HG02588 (cell line): ENCODE measurements around the gene TMEM132C.

Source experiments
- ATAC-seq: cut with Tn5 transposase; IDR thresholded peaks from one replicate; pipeline ENCODE4 v1.9.1; 2021; ENCODE audit warnings: mild to moderate bottlenecking, moderate library complexity; ENCODE audit not compliant: unreplicated experiment

Gene TMEM132C

DNA sequence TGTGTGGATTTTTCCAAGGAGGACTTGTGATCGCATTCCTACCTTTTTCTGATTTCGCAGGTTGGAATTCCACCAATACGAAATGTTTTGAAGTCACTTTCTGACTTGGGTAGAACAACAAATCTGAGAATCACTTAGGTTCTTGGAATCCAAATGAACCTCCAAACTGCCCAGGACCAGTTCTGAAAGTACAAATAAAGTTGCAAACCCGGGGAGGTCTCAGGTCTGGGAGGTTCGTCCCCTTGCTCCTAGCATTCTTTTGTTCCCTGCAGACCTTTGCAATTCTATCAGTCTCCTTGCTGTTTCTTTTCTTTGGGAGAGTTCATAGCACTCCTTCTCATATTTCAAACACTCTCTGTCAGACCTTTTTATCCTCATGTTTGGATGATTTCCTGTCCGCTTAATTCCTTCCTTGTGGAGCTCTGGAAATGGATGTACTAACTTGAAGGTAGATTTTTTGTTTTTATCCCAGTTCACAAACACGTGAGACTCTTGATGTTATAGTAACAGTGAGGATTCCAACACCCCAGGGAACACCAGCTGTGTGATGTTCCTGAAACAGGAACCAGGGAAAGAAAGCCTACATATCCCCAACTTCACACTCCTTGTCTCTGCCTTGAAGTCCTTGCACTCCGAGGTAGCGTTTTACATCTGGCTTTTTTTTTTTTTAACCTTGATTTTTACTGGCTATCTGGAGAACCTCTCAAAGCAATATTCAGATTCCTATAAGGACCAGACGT, 70.6 kb downstream of the TMEM132C start:
- ATAC-seq, result no peak

DNA sequence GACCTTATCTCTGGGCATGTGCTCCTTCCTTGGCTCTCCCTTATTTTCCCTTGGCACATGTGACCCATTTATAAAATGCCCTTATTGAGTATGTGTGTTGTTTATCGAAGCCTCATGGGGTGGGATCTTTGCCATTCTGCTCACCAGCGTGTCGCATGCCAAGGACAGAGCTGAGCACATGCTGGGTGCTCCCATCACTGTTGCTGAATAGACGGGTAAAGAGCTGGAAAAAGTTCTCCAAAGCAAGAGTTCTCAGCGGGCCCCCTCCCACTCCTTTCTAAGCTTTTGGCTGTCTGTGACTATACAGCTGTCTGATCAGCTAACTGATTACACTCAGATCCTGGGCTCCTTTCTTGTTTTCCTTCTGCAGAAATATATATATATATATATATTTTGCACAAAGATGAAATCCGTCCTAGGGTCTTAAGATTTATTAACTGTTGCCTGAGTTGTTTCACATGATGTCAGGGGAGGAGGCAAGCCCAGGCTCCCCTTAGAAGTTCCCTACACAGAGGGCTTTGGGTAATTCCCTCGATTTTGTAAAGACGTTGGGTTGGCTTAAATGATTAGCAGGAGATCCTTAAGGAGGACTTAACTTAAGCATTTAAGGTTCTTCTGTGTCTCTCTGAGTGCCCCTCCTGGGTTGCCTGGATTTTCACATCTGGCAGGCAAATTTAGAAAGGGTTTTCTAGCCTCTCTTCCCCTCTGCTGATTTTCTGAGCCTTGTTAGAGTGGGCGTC, 71.6 kb downstream of the TMEM132C start:
- ATAC-seq, result no peak

DNA sequence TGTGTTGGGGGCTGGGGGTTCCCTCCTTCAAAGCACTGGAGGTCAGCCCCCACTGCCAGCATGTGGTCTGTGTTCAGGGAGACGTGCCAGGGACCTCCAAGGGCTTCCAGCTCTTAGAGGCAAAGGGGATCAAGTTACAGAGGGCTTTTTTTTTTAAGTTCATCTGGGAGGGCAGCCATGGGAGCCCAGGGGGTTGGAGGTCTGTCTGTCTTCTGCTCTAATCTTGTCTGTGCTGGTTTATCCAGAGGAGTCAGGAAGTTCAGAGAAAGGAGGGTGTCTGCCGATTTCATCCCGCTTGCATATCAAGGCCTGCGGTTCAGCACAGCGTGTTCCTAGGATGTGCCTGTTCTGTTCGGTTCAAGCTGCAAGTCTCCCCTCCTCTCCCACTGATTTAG, 72.2 kb downstream of the TMEM132C start:
- no peak for ATAC-seq

DNA sequence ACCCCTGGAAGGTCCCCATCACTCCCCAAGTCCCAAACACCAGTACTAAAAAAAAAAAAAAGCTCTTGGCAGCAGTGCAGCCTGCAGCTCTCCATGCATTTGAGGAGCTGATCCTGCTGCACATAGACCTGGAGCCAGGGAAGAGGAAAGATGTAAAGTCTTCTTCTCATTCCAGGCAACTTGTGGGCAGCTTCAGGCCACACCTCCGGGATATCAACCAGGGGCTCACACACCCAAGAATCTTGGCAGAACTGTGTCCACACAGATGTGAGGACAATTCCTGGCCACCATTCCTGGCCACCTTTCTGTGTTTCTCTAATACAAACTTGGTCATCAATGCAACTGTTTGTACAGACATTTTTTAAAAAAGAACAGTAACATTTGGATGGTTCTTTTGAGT, 72.7 kb downstream of the TMEM132C start:
- ATAC-seq, result no peak

DNA sequence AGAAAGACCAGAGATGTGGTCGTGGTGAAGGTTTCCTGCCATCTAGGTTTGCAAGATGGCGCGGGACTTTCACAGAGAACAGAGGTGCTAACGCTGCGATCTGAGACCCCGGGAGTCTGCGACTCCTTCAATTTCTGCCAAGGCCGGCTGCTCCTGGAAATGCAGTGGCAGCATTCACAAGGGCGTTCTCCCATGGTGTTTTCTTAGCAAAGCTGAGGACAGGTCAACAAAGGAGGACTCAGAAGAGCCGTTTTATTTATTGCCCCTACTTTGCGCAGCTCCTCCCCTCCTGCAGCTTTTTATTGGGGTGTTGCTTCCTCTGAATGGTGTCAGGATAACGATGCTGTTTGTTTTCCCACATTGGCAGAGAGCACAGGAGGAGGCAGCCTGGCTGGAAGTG, 86.3 kb downstream of the TMEM132C start:
- ATAC-seq, result no peak

DNA sequence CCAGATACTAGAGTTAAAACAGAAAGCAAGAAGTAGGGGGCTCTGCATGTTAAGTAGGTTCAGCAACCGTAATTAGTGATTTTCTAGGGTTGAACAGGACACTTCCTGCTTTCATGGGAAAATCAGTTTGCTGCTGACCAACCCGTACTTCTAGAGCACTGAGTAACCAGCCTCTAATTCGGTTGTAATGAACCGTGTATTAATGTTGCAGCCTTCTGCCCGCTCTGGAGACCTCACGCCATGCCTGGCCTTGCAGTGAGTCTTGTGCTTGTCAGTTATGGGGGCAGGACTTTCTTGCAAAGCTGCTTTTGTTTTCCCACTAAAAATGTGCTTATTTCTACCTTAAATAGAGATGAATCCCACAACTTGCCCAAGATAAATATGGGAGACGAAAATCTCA, 89.6 kb downstream of the TMEM132C start:
- ATAC-seq, result no peak

DNA sequence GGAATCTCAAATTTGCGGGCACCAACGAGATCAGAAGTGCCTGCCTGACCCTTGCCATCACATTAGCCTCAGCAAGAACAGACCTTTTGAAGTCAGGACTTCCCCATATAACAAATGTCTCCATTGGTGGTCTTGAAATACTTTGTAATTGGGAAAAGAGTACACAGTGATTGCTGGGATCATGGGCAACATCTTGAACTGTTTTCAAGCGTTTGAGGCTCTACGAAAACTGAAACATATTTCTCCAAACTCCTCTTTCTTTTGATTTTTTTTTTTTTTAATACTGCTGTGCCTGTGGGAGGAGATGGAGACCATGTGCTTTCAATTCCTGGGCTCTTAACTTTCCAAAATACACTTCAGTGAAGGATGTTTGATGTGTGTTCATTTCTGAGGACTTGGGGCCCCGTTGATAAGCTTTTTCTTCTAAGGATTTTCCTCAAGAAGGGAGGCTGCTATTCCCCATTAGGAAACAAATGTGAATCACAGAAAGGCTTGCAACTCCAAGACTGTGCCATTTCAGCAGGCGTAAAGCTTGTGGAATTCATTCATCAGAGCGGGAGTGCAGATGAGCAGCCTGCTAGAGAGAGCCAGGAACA, 94.5 kb downstream of the TMEM132C start:
- no peak for ATAC-seq

DNA sequence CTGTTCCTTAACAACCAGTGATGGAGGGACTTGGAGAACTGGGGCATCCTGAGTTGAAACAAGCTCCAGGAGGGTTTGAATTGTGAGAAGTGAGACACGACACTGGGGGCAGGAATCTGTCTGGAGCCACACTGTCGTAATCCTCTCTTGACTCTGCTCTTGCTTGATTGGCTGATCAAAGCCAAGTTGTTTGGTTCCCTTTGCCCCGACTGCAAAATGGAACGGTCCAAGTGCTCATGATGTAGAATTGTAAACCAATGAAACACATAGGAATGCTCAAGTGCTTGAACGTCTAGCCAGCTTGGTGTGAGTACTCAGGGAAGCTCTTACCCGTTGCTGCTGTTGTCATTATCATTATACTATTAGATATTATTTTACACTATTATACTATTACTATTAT, 98.1 kb downstream of the TMEM132C start:
- no peak for ATAC-seq

DNA sequence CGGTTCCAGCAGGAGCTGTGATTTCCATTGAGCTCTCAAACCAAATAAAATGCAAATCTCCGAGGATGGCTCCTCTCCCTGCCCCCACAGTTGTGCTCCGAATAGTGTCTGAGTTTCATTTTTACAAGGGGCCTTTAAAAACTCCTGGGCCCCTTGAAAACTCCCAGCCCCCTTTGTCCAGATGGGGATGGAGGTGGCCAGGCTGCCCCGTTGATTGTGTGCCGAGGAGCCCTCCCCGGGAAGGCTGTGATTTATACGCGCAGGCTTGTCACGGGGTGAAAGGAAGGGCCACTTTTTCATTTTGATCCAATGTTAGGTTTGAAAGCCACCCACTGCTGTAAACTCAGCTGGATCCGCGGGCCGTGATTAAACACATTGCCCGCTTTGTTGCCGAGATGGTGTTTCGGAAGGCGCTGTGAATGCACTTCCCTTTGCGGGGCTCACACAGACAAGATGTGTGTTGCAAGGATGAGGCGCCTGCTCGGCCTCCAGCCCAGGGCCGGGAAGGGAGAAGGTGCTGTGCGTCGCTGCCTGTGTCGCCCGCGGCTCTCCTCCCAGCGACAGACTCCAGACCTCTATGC, 98.8 kb downstream of the TMEM132C start:
- no peak for ATAC-seq

DNA sequence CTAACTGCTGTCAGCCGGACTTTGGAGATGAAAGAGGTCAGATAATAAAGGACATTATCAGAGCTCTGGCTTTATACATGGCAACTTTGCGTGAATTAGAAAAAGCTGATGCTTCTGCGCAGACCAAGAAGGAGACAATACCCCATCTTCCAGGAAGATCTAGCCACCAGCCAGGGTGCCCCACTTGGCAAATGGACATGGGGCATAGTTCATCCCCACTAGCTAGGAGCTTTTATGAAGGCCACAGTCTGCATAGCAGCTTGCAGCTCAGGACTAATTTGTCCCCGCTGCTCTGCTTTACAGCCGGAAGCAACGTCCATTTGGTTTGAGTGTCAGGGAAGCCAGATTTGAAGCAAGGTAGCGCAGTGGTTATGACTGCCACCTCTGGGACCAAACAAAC, 101.0 kb downstream of the TMEM132C start:
- no peak for ATAC-seq

DNA sequence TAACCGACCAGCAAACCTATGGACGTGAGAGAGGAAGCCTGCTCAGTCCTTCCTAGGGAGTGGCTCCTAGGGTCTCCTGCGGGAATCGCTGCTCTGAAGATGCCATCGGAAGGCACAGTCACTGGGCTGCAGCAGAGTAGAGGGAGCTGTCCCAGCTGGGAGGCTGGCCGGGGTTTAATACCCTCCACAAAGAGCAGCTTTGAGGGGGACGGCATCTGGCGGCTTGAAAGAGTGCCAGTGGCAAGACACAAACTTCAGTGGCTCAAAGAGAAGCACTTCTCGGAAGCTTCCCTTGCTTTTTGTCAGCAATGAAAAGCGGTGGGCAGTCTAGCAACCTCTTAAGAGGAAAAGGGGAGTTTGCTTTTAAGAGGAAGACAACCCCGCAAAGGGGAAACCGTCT, 114.6 kb downstream of the TMEM132C start:
- ATAC-seq, result no peak

DNA sequence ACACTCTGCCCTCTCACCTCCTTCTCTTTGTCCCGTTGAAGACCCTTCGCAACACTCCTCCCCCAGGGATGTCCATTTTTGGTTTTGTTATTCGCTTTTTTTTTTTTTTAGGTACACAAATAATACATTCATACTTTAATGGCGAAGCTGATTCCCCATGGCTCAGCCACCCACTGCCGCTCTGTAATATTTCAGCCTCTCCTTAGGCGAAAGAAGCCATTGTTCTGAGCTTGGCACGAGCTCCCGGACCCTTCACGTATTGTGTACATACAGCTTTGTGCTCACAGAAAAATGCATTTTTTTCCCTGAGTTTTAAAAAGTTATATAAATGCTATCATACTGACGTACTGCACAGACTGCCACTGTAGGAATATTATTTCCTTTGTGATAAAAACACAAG, 115.0 kb downstream of the TMEM132C start:
- no peak for ATAC-seq

DNA sequence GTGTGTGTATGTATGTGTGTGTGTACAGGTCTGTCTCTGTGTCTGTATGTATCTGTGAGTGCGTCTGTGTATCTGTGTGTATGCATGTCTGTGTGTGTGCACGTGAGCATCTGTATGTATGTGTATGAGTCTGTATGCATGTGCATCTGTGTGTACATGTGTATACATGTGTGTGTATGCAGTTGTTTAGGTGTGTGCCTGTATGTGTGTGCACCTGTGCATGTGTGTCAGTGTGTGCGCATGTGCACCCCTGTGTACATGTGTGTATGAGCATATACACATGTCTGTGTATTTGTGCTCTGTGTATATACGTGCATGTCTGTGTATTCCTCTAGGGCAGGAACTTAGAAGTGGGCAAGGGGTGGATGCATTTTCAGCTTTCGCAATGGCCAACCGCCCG, 116.0 kb downstream of the TMEM132C start:
- no peak for ATAC-seq

DNA sequence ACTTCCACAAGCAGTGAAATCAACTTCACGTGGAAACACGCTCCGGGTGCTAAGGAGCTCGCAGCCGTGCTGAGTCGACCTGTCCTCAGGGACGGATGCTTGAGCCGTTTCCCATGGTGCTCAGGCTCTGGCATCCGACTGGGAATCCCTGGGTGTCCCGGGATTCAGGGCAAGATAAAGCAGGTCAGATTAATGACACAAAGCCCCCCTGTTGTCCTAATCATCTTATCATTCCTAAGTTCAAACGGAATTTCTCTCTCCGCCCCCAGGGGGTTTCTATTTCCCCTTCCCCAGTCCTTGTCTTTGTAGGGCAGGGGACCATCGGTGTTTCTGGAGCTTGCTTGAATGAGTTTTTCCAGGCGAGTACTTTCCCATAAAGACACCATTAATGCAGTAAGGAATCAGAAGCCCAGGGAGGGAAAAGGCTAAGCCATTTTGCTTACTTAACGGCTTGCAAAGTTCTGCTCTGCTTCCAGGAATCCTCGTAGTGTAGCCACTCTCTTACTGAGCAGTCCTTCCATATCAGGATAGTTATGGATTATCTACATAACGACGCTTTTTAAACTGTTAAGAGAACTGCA, 116.5 kb downstream of the TMEM132C start:
- ATAC-seq, result no peak

DNA sequence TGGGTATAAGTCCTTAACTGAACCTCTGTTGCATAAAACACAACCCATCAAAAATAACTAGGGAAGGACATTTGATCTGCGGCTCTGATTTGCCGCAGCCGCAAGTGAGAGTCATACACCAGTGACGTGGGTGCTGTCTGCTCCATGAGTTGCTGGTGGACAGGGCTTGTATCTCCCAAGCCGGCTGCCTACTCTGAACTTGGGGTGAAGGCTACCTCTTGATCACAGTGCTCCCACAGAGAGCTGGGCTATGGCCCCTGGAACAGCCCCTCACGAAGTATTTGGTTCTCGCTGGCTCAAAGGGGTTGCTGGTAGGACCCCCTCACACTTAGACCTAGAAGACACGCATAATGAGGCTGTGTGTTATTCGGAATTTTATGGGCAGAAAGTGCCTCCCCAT, 118.8 kb downstream of the TMEM132C start:
- no peak for ATAC-seq

DNA sequence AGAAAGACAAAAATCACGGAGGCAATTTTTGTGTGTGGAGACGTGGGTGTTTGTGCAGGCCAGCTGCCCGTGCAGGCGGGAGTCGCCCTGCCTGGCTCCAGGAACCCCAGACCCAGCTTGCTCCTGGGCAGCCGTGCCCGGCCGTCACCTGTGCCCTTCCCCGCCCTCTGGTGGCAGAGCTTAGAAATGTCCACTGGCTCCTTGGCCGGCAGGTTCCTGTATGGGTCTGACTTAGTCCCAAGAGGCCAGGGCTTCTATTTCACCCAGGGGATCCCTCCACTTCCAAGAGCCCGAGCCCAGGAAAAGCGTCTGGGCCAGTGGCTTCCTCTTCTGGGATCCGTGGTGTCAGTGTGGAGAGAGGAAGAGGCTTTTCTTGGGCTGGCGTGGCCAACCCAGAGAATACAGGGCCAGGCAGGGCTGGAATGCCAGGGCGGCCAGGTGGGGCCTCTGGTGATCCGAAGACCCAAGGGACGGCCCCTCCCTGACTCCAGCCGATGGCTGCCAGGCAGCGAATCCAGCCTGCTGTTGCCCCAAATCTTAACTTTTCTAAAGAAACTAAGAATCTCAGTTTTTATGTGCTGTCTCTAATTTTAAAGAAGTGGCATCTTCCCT, 120.9 kb downstream of the TMEM132C start:
- ATAC-seq, result no peak

DNA sequence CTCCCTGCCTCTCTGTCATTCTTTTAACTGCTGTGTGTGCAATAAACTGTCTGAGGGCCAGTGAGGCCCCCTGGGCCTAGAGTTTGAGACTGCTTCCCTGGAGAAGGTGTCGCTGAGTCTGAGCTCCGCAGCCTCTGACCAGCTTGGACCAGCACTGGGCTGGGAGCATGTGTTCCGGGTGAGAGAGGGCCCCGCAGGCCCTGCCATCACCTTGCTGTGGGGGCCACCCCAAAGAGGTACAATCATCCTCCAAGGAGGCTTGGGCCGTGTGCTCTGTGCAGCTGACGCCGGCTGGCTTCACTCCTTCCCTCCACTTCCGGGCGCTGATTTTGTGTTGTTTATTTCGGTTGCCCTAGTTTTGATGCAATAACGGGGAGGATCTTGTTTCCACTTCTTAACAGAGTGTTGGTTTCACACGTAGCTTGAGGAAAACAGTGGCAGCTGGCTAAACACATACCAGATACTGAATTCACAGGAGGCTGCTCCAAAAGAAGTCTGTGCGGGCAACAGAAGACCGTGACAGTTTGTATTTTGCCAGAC, 121.6 kb downstream of the TMEM132C start:
- ATAC-seq, result no peak

DNA sequence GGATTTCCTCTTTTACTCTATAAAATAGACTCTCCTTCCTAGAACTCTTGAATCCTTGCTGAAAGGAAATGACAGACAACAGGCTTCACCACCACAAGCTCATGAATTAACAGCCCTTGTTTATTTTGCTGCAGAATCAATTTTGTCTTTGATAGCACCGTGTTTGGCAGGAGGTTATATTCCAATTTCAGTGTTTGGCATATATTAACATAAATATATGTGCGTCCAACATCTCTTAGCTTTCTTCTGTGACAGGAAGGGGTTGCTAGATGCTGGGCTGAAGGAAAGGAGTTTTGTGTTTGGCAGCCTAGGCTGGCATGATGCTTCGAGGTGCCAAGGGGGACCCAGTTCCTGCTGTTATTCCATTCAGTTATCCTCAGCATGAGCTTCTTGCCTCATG, 126.4 kb downstream of the TMEM132C start:
- no peak for ATAC-seq

DNA sequence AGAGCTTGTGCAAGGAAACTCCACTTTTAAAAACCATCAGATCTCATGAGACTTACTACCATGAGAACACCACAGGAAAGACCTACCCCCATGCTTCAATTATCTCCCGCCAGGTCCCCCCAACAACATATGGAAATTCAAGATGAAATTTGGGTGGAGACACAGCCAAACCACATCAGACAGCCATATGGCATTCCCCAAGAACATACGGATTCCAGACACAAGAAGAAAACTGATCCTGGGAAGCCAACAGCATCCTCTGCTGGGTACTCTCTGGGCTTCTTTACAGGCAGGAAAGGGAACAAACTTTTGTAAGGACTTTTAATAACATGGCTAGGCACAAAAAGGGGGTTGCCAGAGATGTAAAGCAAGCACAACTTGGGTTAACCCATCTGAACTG, 127.2 kb downstream of the TMEM132C start:
- ATAC-seq, result no peak

DNA sequence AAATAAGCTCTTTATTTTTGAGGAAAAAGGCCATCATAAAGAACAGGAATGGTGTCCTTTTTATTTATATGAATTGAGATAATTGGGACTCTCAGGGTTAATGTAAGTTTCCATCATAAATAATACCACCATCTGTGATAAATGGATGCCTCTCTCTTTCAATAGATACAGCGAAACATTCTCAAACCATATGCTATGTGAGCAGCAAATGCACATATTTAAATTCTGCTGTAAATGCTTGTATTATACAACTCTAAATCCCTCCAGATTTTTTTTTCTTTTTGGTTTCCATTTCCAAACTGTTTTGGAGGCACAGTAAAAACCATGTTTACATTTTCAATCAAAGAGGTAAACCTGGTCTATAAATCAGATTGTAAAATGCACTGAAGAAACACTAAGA, 132.3 kb downstream of the TMEM132C start:
- no peak for ATAC-seq
